Measurements from ENCODE around the gene KCNQ1.

Gene KCNQ1

GRCh38 chr11:2656859-2657258 is 212.1 kb downstream of the KCNQ1 start:
- Histone ChIP-seq H3K9me3 (ENCODE audit: control insufficient read depth in 2 of 2, low read length in 2 of 2) (peaks cover 3 to 11% of the 10 kb centered on the region in 2 donors), H3K27ac (ENCODE audit: low read length) (no peak overlapping the region), H3K4me3 (ENCODE audit: low read length in 2 of 2) (no peak overlapping the region)

GRCh38 chr11:2657697-2658284 is 213.0 kb downstream of the KCNQ1 start:
- Histone ChIP-seq H3K36me3 (ENCODE audit: control insufficient read depth in 2 of 2, insufficient read depth in 2 of 2, low read length in 2 of 2) (no peaks in the 10 kb centered on the region), H3K4me1 (ENCODE audit: control insufficient read depth, insufficient read depth, low read length) (no peaks in the 10 kb centered on the region), H3K27ac (ENCODE audit: low read length) (no peak overlapping the region), H3K4me3 (ENCODE audit: low read length in 2 of 2) (no peak overlapping the region), H3K9ac (ENCODE audit: low read length in 2 of 2) (no peak overlapping the region), H3K27me3 (ENCODE audit: control insufficient read depth in 1 of 2, insufficient read depth in 2 of 2, low read length in 2 of 2) (no peaks in the 10 kb centered on the region), H3K9me3 (ENCODE audit: control insufficient read depth in 2 of 2, low read length in 2 of 2) (peaks cover 3 to 7% of the 10 kb centered on the region in 2 donors)

More at GRCh38 chr11:2656859-2657258, 212.1 kb downstream of the KCNQ1 start:
- no peaks in the 10 kb centered on the region for H3K36me3 ChIP-seq (ENCODE audit: control insufficient read depth in 2 of 2, insufficient read depth in 2 of 2, low read length in 2 of 2)
- H3K9ac ChIP-seq (ENCODE audit: low read length in 2 of 2), result no peak overlapping the region
- no peaks in the 10 kb centered on the region for H3K4me1 ChIP-seq (ENCODE audit: control insufficient read depth, insufficient read depth, low read length)
- H3K27me3 ChIP-seq (ENCODE audit: control insufficient read depth in 1 of 2, insufficient read depth in 2 of 2, low read length in 2 of 2), result no peaks in the 10 kb centered on the region

GRCh38 chr11:2660357-2660939 is 215.6 kb downstream of the KCNQ1 start:
- Histone ChIP-seq H3K36me3 (ENCODE audit: control insufficient read depth in 2 of 2, insufficient read depth in 2 of 2, low read length in 2 of 2) (no peaks in the 10 kb centered on the region), H3K9me3 (ENCODE audit: control insufficient read depth in 2 of 2, low read length in 2 of 2) (peaks cover 0 to 3% of the 10 kb centered on the region in 2 donors), H3K4me1 (ENCODE audit: control insufficient read depth, insufficient read depth, low read length) (peaks cover 1% of the 10 kb centered on the region), H3K27ac (ENCODE audit: low read length) (no peak overlapping the region), H3K4me3 (ENCODE audit: low read length in 2 of 2) (no peak overlapping the region), H3K27me3 (ENCODE audit: control insufficient read depth in 1 of 2, insufficient read depth in 2 of 2, low read length in 2 of 2) (no peaks in the 10 kb centered on the region), H3K9ac (ENCODE audit: low read length in 2 of 2) (no peak overlapping the region)

GRCh38 chr11:2661173-2662023 is 216.6 kb downstream of the KCNQ1 start:
- peaks cover 11% of the 10 kb centered on the region for H3K4me1 ChIP-seq (ENCODE audit: control insufficient read depth, insufficient read depth, low read length)

GRCh38 chr11:2662024-2662312 is 217.2 kb downstream of the KCNQ1 start:
- H3K9ac ChIP-seq (ENCODE audit: low read length in 2 of 2), result no peak overlapping the region
- H3K36me3 ChIP-seq (ENCODE audit: control insufficient read depth in 2 of 2, insufficient read depth in 2 of 2, low read length in 2 of 2), result no peaks in the 10 kb centered on the region
- H3K9me3 ChIP-seq (ENCODE audit: control insufficient read depth in 2 of 2, low read length in 2 of 2), result peaks cover 0 to 3% of the 10 kb centered on the region in 2 donors

More at GRCh38 chr11:2661173-2662023, 216.6 kb downstream of the KCNQ1 start:
- Histone ChIP-seq H3K27me3 (ENCODE audit: control insufficient read depth in 1 of 2, insufficient read depth in 2 of 2, low read length in 2 of 2) (no peaks in the 10 kb centered on the region), H3K9me3 (ENCODE audit: control insufficient read depth in 2 of 2, low read length in 2 of 2) (peaks cover 0 to 3% of the 10 kb centered on the region in 2 donors), H3K36me3 (ENCODE audit: control insufficient read depth in 2 of 2, insufficient read depth in 2 of 2, low read length in 2 of 2) (no peaks in the 10 kb centered on the region), H3K27ac (ENCODE audit: low read length) (no peak overlapping the region), H3K4me3 (ENCODE audit: low read length in 2 of 2) (no peak overlapping the region), H3K9ac (ENCODE audit: low read length in 2 of 2) (no peak overlapping the region)

GRCh38 chr11:2662430-2663299 is 217.9 kb downstream of the KCNQ1 start:
- Histone ChIP-seq H3K4me3 (ENCODE audit: low read length in 2 of 2) (no peak overlapping the region), H3K4me1 (ENCODE audit: control insufficient read depth, insufficient read depth, low read length) (peaks cover 20% of the 10 kb centered on the region), H3K9ac (ENCODE audit: low read length in 2 of 2) (no peak overlapping the region), H3K27me3 (ENCODE audit: control insufficient read depth in 1 of 2, insufficient read depth in 2 of 2, low read length in 2 of 2) (no peaks in the 10 kb centered on the region), H3K27ac (ENCODE audit: low read length) (no peak overlapping the region), H3K36me3 (ENCODE audit: control insufficient read depth in 2 of 2, insufficient read depth in 2 of 2, low read length in 2 of 2) (no peaks in the 10 kb centered on the region), H3K9me3 (ENCODE audit: control insufficient read depth in 2 of 2, low read length in 2 of 2) (peaks cover 0 to 3% of the 10 kb centered on the region in 2 donors)

More at GRCh38 chr11:2662024-2662312, 217.2 kb downstream of the KCNQ1 start:
- H3K4me1 ChIP-seq (ENCODE audit: control insufficient read depth, insufficient read depth, low read length), result peaks cover 17% of the 10 kb centered on the region
- H3K27me3 ChIP-seq (ENCODE audit: control insufficient read depth in 1 of 2, insufficient read depth in 2 of 2, low read length in 2 of 2), result no peaks in the 10 kb centered on the region
- no peak overlapping the region for H3K4me3 ChIP-seq (ENCODE audit: low read length in 2 of 2)
- H3K27ac ChIP-seq (ENCODE audit: low read length), result no peak overlapping the region

GRCh38 chr11:2663506-2663905 is 218.7 kb downstream of the KCNQ1 start:
- Histone ChIP-seq H3K27ac (ENCODE audit: low read length) (no peak overlapping the region), H3K9me3 (ENCODE audit: control insufficient read depth in 2 of 2, low read length in 2 of 2) (peaks cover 0 to 3% of the 10 kb centered on the region in 2 donors), H3K4me3 (ENCODE audit: low read length in 2 of 2) (no peak overlapping the region), H3K9ac (ENCODE audit: low read length in 2 of 2) (no peak overlapping the region), H3K36me3 (ENCODE audit: control insufficient read depth in 2 of 2, insufficient read depth in 2 of 2, low read length in 2 of 2) (no peaks in the 10 kb centered on the region), H3K4me1 (ENCODE audit: control insufficient read depth, insufficient read depth, low read length) (peaks cover 20% of the 10 kb centered on the region), H3K27me3 (ENCODE audit: control insufficient read depth in 1 of 2, insufficient read depth in 2 of 2, low read length in 2 of 2) (no peaks in the 10 kb centered on the region)

- Histone ChIP-seq H3K27me3 (ENCODE audit: control insufficient read depth in 1 of 2, insufficient read depth in 2 of 2, low read length in 2 of 2) (no peaks in the 10 kb centered on the region), H3K9me3 (ENCODE audit: control insufficient read depth in 2 of 2, low read length in 2 of 2) (peaks cover 0 to 3% of the 10 kb centered on the region in 2 donors), H3K27ac (ENCODE audit: low read length) (no peak overlapping the region), H3K9ac (ENCODE audit: low read length in 2 of 2) (no peak overlapping the region), H3K4me1 (ENCODE audit: control insufficient read depth, insufficient read depth, low read length) (peaks cover 20% of the 10 kb centered on the region), H3K4me3 (ENCODE audit: low read length in 2 of 2) (no peak overlapping the region), H3K36me3 (ENCODE audit: control insufficient read depth in 2 of 2, insufficient read depth in 2 of 2, low read length in 2 of 2) (no peaks in the 10 kb centered on the region)
Observed at GRCh38 chr11:2663915-2664314, 219.1 kb downstream of the KCNQ1 start.

- H3K4me1 ChIP-seq (ENCODE audit: control insufficient read depth, insufficient read depth, low read length), result peaks cover 20% of the 10 kb centered on the region
- H3K9ac ChIP-seq (ENCODE audit: low read length in 2 of 2), result no peak overlapping the region
- peaks cover 0 to under 1% of the 10 kb centered on the region in 2 donors for H3K36me3 ChIP-seq (ENCODE audit: control insufficient read depth in 2 of 2, insufficient read depth in 2 of 2, low read length in 2 of 2)
- peaks cover 0 to 3% of the 10 kb centered on the region in 2 donors for H3K9me3 ChIP-seq (ENCODE audit: control insufficient read depth in 2 of 2, low read length in 2 of 2)
- H3K27me3 ChIP-seq (ENCODE audit: control insufficient read depth in 1 of 2, insufficient read depth in 2 of 2, low read length in 2 of 2), result no peaks in the 10 kb centered on the region
- no peak overlapping the region for H3K27ac ChIP-seq (ENCODE audit: low read length)
- no peak overlapping the region for H3K4me3 ChIP-seq (ENCODE audit: low read length in 2 of 2)
Observed at GRCh38 chr11:2664376-2664775, 219.6 kb downstream of the KCNQ1 start.

GRCh38 chr11:2664791-2665525 is 220.2 kb downstream of the KCNQ1 start:
- Histone ChIP-seq H3K36me3 (ENCODE audit: control insufficient read depth in 2 of 2, insufficient read depth in 2 of 2, low read length in 2 of 2) (peaks cover 0 to 2% of the 10 kb centered on the region in 2 donors), H3K4me3 (ENCODE audit: low read length in 2 of 2) (no peak overlapping the region), H3K27ac (ENCODE audit: low read length) (no peak overlapping the region), H3K9me3 (ENCODE audit: control insufficient read depth in 2 of 2, low read length in 2 of 2) (peaks cover 0 to 3% of the 10 kb centered on the region in 2 donors), H3K27me3 (ENCODE audit: control insufficient read depth in 1 of 2, insufficient read depth in 2 of 2, low read length in 2 of 2) (no peaks in the 10 kb centered on the region), H3K9ac (ENCODE audit: low read length in 2 of 2) (no peak overlapping the region), H3K4me1 (ENCODE audit: control insufficient read depth, insufficient read depth, low read length) (peaks cover 23% of the 10 kb centered on the region)
